Psoas muscle (tissue), 8 donors: ENCODE results near the gene F5. TPM values are rescaled to one million over a fixed set of nuclear protein-coding genes. Genes with fewer than 3 reads are reported as not detected.

Experiments used
- ATAC-seq, 4 donors: fragments of 200-7000 bp; cut with Tn5 transposase; one replicate each; pipeline ENCODE4 v1.9.1; 2020; ENCODE audit warnings: moderate library complexity in 3 of 4, mild to moderate bottlenecking in 2 of 4
- DNase-seq, 2 donors: peaks; one replicate each; pipeline ENCODE4 v3.0.0-alpha.2; 2020
- H3K27ac ChIP-seq: fragments of 200-600 bp; one replicate; pipeline ENCODE4 v1.8.0; 2022
- H3K27me3 ChIP-seq, 3 donors: fragments of 200-600 bp in 1 of 3; one replicate each; pipeline versions ENCODE4 v1.6.1 to v1.8.0; 2013 to 2022; ENCODE audit warnings: low read length in 2 of 3, mild to moderate bottlenecking in 2 of 3, moderate library complexity in 1 of 3; ENCODE audit not compliant: insufficient read depth in 3 of 3
- H3K36me3 ChIP-seq, 2 donors: fragments of 200-600 bp in 1 of 2; one replicate each; pipeline versions ENCODE4 v1.6.1 to v1.8.0; 2013 to 2022; ENCODE audit warnings: low read depth in 1 of 2, mild to moderate bottlenecking in 1 of 2, moderate library complexity in 1 of 2; ENCODE audit not compliant: insufficient read depth in 1 of 2
- H3K4me1 ChIP-seq: fragments of 200-600 bp; one replicate; pipeline ENCODE4 v1.8.0; 2022
- H3K4me3 ChIP-seq: fragments of 200-600 bp; one replicate; pipeline ENCODE4 v1.8.0; 2022; ENCODE audit warnings: mild to moderate bottlenecking
- H3K9me3 ChIP-seq: fragments of 200-600 bp; one replicate; pipeline ENCODE4 v1.8.0; 2022
- CTCF ChIP-seq: fragments of 200-600 bp; IDR thresholded peaks from one replicate; pipeline ENCODE4 v1.8.0; 2022; ENCODE audit warnings: antibody characterized with exemption
- WGBS, 3 donors: extraction: QIAGEN DNeasy Blood & Tissue Kit; methylation state at CpG; one replicate each; pipeline versions ENCODE4 v1.1.6 to v1.1.7; 2013; 5-methylcytosine and 5-hydroxymethylcytosine counted together
- intact Hi-C, 2 donors: fragments of 100-400 bp; cut with DNase I; formaldehyde crosslinking; loops; one replicate each; pipeline versions ENCODE4 v1.11.0 to v1.14.2; 2022
- polyA plus RNA-seq, 3 donors: library from polyadenylated mRNA; stranded (reverse); fragments of 200-250 nt; gene quantifications; one replicate each; pipeline ENCODE4 v1.2.3, GENCODE V29; 2013
- total RNA-seq, 4 donors: library from RNA; stranded (reverse); fragmentation: NEBNext Ultra II Directional in 2 of 4; extraction: Animal tissue kit (Norgen Biotek cat#: 25700) in 2 of 4; gene quantifications; one replicate each; pipeline versions ENCODE4 v1.2.1 to v1.2.4, GENCODE V29; 2021 to 2023
- donor health status: healthy with polysubstance abuse.
- donor health status: DM: no; HTN: no; CAD: no; lungs with moderate emphysema.
- donor health status: Bipolar disorder and iron deficiency.
- donor health status: healthy.
- donor health status: DM: yes; HTN: yes; CAD: no.
- donor health status: DM: no; HTN: no; CAD: no.
- donor health status: DM: no; HTN: no; CAD: no.
- donor health status: DM: yes; HTN: yes; CAD: no.

The F5 gene
- total and polyA plus RNA-seq, 7 donors, result 0.01 to 0.22 (median 0.08) TPM; not detected in 2

GRCh38 chr1:169526120-169526832 lies 60.0 kb downstream of the F5 start:
- Histone ChIP-seq H3K9me3 (no peaks in the 10 kb centered on the region), H3K36me3 (no peaks in the 10 kb centered on the region), H3K4me1 (no peaks in the 10 kb centered on the region), H3K4me3 (no peak overlapping the region), H3K27me3 (no peaks in the 10 kb centered on the region), H3K27ac (no peak overlapping the region)
- WGBS, 3 donors, result 89 to 95% (median 91%) methylated on average over 1 of the region's 1 CpG
- intact Hi-C loops, result no loop called here
- DNase-seq, result no peak
- no peak for TF ChIP-seq CTCF
- ATAC-seq, result no peak

GRCh38 chr1:169525391-169525790 lies 60.9 kb downstream of the F5 start:
- no peak for TF ChIP-seq CTCF
- H3K4me1 ChIP-seq, result no peaks in the 10 kb centered on the region
- ATAC-seq (no peak), DNase-seq (no peak)
- H3K4me3 ChIP-seq, result no peak overlapping the region
- no peaks in the 10 kb centered on the region for H3K36me3 ChIP-seq
- intact Hi-C loops, result no loop called here
- no peaks in the 10 kb centered on the region for H3K9me3 ChIP-seq
- no peaks in the 10 kb centered on the region for H3K27me3 ChIP-seq
- H3K27ac ChIP-seq, result no peak overlapping the region
- WGBS, 3 donors, result 92 to 95% (median 93%) methylated on average over 1 of the region's 1 CpG

- no peaks in the 10 kb centered on the region for H3K9me3 ChIP-seq
- no peaks in the 10 kb centered on the region for H3K27me3 ChIP-seq
- TF ChIP-seq CTCF, result no peak
- no peak overlapping the region for H3K27ac ChIP-seq
- no peaks in the 10 kb centered on the region for H3K4me1 ChIP-seq
- no peak for ATAC-seq
- no peaks in the 10 kb centered on the region for H3K36me3 ChIP-seq
- no peak for DNase-seq
- no peak overlapping the region for H3K4me3 ChIP-seq
- intact Hi-C loops, result no loop called here
These were observed 62.4 kb downstream of the F5 start for GRCh38 chr1:169523904-169524303.

- ATAC-seq (no peak), DNase-seq (no peak)
- Histone ChIP-seq H3K4me1 (no peaks in the 10 kb centered on the region), H3K27me3 (no peaks in the 10 kb centered on the region), H3K27ac (no peak overlapping the region), H3K36me3 (no peaks in the 10 kb centered on the region), H3K4me3 (no peak overlapping the region), H3K9me3 (no peaks in the 10 kb centered on the region)
- WGBS, 3 donors, result 98 to 100% (median 100%) methylated on average over 1 of the region's 1 CpG
- intact Hi-C loops, result no loop called here
- no peak for TF ChIP-seq CTCF
These were observed 65.1 kb downstream of the F5 start for GRCh38 chr1:169521226-169521625.
